CD4-positive, alpha-beta T cell treated with Interleukin-12 subunit alpha and Interleukin-12 subunit beta, for 1 hour (primary cell): Measurements from ENCODE around the gene UBE2F.
"Not testable (repeated sequence)": the region's sequence is repeated elsewhere in the genome, so short reads cannot be mapped to it uniquely, and the experiment has no call there.

Source experiments
- DNase-seq: peaks from one replicate; pipeline ENCODE4 v3.0.0-alpha.2; 2020

UBE2F gene

DNA sequence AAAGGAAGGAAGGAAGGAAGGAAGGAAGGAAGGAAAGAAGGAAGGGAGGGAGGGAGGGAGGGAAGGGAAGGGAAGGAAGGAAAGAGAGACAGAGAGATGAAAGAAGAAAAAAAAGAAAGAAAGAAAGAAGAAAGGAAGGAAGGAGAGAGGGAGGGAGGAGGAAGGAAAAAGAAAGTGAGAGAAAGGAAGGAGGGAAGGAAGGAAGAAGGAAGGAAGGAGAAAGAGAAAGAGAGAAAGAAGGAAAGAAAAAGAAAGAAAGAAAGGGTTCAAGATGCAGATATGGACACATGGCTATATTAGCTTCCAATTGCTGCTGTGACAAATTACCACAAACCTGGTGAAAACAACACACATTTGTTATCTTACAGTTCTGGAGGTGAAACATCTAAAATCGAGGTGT is 20.4 kb upstream of the UBE2F start:
- DNase-seq: no peak

DNA sequence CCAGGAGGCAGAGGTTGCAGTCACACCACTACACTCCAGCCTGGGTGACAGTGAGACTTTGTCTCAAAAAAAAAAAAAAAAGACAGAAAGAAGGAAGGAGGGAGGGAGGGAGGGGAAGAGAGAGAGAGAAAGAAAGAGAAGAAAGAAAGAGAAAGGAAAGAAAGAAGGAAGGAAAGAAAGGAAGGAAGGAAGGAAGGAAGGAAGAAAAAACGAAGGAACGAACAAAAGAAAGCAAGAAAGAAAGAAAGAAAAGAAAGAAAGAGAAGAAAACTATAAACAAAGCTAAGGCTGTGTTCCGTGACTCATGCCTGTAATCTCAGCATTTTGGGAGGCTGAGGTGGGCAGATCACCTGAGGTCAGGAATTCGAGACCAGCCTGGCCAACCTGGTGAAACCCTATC is 15.5 kb upstream of the UBE2F start:
- not testable (repeated sequence) for DNase-seq

DNA sequence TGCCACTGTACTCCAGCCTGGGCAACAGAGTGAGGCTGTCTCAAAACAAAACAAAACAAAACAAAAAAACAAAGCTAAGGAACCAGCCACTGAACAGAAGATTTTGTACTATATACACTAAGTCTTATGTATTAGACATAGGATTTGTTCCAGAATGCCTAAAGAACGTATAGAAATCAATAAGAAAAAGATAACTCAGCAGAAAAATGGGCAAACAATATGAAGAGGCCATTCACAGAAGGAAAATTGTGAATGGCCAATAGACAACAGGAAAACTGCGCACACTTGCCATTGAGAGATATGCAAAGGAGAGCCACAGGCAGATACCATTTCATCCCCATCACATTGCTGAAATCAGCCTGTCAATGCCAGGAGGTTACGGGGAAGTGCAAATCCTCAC is 14.9 kb upstream of the UBE2F start:
- DNase-seq: no peak

DNA sequence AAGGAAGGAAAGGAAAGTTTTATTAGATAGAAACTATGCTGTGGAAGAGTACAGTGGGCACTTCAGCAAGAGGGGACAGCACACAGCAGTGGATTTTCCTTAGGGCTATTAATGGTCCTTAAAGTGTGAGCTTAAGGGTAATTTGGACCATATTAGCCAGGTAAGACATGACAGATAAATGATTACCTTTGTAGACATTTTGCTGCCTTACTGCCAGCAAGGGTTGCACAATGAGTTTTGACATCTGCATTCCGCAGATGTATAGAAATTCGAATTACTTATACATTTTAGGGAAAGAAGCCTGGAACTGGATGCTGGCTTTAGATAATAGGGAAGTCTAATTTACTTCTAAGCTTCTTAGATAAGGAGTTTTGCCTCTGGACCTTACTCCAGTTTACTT is 14.0 kb upstream of the UBE2F start:
- no peak for DNase-seq

DNA sequence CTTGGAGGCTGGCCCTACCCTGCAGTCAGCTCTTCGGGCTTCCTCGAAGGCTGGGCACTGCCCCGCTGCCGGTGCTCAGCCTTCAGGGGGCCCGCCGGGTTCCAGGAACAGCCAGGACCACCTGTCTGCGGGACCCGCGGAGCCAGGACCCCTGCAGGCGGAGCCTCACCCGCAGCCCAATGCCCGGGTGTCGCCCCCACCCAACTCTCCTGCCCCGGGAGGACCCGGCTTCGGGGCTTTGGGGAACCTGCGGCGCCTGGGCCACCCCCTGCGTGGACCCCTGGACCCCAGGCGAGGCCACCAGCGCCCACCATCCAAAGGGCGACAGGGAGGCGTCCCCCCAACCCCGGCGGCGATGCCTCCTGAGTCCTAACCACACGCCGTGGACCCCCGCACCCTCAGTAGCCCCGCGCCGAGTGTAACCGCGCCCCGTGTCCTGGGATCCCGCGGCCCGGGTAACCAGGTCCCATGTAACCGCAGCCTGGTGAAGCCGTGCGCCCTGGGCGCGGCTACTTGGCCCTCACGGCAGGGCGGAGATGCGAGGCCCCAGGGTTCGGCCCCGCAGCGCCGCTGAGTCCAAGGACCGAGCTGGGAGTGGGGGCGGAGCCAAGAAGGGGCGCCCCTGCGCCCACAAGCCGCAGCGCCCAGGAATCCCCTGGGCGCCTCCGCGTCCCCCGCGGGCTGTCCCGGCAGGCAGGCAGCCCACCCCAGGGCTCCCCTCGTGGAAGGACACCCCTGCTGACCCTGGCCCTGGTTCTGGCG is 11.0 kb upstream of the UBE2F start:
- DNase-seq: no peak

DNA sequence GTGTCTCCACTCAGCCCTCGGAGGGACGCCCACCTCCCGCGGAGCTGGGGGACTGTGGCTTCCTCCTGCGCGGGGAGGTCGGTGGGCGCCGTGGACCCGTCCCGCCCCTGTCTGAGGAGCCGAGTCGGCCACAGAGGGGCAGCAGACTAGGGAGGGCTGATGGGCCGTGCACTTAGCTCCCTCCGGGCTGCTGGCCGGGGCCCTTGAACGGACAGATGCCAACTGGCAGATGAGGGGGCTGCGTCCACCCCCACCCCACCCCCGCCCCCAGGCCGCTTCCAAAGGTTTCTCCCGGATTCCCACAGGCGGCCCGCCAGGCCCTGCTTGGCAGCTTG is 10.4 kb upstream of the UBE2F start:
- no peak for DNase-seq

DNA sequence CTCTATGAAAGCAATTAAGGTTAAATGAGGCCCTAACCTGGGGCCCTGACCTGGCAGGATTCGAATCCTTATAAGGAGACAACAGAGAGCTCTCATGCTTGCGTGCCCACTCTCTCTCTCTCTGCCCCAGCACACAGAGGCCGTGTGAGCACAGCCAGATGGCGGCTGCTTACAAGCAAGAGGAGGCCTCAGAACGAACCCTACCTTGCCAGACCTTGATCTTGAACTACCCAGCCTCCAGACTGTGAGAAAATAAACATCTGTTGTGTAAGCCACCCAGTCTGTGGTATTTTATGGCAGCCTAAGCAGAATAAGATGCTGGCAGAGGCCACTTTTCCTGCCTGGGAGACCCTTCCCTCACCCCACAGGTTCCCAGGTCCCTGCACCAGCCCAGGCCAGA is 5.2 kb upstream of the UBE2F start:
- DNase-seq: no peak

DNA sequence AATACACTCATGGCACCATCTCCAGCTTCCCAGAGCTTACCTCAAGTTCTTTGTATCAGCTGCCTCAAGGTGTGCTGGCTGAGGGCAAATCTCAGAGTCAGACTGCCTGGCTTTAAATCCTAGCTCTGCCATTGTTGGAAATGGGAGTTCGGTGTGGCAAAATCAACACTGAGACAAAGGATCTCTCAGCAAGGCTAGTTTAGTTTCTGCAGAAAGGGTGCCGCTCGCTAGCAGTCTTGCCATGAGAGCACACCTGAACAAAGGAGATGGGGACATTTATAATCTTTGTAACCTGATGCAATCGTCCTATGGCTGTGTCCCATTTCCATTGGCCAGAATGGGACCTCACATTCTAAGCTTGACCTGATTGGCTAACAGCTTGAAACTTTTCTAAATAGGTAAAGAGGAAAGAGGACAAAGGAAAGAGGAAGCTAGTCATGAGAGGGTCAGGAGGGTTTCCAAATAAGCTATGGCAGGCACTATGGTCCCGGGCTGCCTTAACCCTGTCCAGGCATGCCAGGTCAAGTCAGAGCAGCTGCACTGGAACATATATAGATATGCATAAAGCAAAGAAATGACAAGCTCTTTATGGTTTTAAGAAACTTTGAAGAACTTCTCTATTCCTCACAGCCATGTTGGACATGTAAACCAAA is 4.3 kb upstream of the UBE2F start:
- DNase-seq: no peak

DNA sequence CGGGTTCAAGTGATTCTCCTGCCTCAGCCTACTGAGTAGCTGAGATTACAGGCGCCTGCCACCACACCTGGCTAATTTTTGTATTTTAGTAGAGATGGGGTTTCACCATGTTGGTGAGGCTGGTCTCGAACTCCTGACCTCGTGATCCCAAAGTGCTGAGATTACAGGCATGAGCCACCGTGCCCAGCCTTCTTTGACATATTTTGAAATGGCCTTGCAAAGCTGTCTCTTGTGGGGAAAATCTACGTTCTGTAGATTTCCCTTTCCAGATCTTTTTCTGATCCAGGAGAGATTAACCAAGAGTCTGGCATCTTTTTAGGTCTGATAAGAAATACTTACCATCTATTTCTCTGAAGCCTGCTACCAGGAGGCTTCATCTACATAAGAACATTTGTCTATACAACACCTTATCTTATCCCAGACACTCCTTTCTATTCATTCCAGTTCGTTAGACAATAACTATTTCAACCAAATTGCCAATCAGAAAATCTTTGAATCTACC is 3.3 kb upstream of the UBE2F start:
- DNase-seq: not testable (repeated sequence)

DNA sequence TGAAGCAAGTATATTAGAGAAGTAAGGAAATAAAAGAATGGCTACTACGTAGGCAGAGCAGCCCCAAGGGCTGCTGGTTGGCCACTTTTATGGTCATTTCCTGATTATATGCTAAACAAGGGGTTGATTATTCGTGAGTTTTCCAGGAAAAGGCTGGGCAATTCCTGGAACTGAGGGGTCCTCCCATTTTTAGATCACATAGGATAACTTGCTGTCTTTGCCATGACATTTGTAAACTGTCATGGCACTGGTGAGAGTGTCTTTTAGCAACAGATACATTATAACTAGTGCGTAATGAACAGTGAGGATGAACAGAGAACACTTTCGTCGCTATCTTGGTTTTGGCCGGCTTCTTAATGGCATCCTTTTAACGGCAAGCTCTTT is 2.6 kb upstream of the UBE2F start:
- DNase-seq: no peak

DNA sequence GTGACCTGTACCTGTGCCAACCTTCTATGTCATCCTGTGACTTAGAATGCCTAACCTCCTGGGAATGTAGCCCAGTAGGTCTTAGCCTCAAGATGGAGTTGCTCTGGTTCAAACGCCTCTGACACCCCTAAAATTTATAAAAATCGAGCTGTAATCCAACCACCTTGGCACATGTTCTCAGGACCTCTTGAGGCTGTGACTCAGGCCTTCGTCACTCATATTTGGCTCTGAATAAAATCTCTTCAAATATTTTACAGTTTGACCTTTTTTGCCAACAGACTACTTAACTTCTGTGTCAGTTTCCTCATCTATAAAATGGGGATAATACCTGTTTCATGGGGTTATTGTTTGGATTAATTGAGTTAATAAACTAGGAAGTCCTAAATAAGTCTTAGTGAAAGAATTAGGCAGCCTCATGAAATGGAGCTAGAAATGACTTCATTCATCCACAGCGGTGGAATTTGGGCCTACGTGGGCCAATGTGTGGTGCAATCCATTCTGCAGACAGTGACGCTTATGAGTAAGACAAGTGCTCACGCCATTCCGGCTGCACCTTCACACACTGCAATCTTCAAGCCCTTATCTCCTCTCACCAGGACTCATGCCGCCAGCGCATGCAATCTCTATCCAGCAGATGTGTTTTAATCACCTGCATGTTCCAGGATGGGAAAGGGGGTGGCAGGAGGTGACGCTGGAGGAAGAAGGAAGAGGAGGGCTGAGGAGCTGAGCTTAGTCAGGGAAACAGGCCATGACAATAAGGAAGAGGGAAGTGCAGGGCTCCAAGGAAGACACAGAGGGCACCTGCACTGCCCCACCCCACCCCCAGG is 2.0 kb upstream of the UBE2F start:
- DNase-seq: no peak

DNA sequence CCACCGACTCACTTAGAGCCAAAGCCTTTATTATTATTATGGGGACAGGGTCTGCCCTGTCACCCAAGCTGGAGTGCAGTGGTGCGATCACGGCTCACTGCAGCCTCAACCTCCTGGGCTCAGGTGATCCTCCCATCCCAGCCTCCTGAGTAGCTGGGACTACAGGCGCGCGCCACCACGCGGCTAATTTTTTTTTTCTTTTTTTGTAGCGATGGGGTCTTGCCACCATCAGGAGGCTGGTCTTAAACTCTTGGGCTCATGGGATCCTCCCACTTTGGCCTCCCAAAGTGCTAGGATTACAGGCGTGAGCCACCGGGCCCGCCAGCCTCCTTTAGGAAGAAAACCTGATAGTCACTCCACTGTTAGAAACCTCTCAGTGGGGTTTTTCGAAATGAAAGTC is 970 bp upstream of the UBE2F start:
- not testable (repeated sequence) for DNase-seq

DNA sequence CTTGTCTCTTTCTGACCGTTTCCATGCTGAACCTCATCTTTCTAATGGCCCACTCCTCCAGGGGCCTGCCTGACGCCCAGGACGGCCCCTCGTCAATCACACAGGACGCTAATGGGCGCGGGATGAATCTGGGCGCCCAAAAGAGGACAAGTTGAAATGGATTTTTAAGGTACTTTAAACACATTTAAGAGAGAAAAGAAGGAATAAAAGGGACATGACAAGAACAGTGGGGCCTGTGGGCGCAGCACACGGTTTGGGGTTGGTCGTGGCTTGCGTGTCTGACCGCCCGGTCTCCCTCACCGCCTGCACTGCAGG is 607 bp upstream of the UBE2F start:
- DNase-seq: no peak

DNA sequence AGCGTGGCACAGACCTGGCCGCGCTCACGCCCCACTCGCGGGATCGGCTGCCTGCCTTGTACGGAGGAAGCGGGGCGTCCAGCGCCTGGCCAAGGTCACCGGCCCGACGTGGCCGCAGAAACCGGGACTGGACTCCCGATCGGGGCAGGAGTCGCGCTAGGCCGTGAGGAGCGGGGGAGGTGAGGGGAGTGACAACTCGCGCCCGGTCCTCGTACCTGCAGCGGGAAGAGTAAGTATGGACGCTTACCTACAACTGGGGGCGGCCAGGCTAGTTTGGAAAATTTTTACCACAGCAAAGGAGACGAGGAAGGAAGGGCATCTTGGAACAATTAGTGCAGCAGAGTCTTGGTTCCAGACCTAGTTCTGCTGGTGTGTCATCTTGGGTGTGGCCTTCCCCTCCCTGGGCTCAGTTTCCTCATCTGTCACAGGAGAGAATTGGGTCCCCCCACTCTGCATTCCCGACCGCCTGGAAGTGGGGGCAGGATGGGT is 693 bp downstream of the UBE2F start:
- no peak for DNase-seq

DNA sequence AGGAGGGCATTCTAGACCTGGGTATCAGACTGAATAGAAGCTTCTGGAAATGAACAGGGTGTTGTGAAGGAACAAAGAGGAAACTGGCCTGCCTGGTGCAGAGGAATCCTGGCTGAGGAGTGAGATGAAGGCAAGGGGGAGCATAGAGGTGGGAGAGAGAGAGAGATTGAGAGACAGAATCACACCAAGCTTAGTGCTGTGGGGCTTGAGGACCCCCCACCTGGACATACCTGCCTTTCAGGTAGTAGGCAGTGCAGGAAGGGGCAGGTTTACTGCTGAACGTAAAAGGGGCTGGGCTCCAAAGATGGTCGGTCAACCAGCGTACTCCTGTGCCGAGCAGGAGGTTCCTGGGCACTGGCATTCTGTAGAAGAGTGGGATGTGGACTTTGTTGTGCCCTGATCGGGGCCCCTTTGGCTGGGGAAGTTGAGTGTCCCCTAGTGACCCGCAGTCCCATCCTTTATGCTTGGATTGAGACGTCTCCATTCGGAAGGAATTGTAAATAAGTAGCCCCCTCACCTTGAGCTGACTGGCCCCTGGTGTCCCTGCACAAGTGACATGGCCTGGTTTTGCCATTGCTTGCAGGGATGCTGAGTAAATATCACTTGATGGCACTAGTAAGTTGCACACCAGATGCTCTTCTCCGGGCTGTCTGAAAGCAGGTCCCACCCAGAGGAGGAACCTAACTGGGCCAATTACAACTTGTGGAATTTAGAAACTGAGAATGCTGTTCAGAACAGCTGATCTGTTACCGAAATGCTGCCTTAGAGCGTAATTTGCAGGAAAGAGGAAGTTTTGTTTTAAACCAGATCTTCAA is 1.4 kb downstream of the UBE2F start:
- DNase-seq: peak; percentile 67

DNA sequence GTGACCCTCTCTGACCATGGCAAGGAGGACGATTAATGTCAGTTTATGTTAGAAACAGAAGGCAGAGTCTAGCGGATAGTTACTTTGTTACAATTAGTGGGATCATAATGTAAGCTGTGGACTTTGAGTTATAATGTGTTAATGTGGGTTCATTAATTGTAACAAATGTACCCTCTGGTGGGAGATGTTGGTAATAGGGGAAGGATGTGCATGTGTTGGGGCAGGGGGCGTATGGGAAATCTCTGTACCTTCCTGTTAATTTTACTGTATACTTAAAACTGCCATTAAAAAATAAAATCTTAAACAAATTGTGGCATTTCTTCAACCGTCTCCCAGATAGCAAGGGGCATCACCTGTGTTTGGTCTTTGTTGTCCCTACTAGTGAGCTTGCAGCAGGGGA is 4.8 kb downstream of the UBE2F start:
- DNase-seq: no peak

DNA sequence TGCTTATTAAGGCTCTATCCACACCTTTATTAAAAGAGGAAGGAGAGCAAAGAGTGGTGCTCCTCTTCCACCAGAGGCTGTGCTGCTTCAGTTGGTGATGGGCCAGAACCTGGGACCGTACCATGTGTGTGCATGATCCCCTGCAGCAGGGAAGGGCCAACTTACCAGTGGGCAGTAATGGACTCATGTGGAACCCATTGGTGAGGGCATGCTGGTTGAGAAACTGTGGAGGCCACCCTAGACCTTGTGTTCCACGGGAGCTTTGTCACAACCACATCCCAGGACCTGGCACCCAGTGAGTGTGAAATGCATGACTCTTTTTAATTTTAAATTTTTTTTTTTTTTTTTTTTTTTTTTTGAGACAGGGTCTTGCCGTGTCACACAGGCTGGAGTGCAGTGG is 5.4 kb downstream of the UBE2F start:
- DNase-seq: no peak

DNA sequence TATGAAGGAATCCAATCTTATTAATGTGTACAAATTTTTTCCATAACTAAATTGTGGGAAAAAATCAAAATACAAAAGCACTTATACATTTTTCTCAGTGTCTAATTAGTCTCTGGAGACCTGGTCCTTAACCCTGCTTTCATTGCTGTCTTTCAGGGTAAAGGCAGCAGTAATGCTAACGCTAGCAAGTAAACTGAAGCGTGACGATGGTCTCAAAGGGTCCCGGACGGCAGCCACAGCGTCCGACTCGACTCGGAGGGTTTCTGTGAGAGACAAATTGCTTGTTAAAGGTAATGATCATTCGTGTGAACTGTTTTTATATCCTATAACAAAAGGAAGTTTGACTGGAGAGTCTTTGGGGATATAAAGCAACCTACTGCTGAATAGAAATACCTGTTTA is 6.1 kb downstream of the UBE2F start:
- no peak for DNase-seq

DNA sequence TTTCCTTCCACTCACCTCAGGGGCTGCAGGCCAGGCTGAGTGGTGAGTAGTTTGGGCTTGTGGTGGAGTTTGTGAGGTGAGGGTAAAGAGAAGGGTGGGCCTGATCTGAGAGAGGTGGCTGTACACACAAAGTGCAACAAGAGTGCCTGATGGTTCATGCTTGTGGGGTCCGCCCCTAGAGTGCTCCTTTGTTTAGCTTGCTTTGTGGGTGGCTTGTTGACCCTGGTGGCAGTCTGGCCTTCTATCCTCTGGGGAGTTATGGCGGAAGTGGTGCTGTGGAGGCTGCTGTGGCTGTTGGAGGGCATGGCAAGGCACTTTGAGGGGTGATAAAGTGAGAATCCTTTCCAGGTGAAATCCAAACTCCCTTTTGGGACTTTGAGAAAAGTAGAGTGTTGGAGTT is 10.6 kb downstream of the UBE2F start:
- no peak for DNase-seq

DNA sequence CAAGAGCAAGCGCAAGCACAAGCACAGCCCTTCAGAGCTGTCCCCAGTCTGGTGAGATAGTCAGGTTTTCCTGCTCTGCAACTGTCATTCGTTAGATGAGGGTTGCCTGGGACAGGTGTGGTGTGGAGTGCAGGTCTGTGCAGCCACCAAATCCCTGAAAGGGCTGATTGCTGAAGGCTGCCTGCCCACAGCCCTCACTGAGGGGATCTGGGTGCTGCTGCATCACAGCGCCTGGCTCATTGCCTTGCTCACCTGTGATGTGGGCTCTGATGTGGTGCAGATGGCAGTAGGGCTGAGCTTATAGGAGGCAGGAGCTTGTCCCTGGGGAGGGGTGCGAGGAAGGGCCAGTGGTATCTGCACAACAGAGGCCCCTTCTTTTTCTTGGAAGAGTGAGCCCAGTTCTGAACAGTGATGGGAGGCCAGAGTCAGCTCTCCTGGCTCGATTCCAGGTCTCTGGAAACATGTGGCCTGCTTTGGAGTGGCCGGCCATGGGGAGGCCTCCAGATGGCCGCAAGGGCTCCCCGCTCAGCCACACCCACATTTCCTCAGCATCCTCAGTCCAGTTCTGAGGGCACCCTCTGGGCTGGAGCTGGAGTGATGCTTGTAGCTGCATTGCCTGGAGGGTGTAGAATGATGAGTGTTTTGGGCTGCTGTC is 11.4 kb downstream of the UBE2F start:
- DNase-seq: no peak

DNA sequence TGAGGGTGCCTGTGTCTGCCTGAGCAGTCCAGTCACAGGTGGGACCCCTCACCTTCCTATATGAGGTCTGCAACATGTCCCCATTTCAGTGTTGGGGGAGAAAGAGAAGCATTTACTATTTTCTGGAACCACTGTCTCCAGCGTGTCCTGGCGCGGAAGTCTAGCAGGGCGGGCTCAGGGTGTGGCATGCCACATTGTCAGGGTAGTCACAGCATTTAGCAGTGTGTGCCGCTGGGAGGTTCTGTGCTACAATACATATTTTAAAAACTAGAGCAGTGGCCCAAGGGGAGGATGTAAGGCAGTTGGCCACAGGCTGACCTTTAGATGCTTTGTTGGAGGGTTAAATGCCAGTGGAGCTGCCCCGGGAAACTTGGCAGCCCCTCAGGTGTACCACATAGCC is 12.5 kb downstream of the UBE2F start:
- no peak for DNase-seq

DNA sequence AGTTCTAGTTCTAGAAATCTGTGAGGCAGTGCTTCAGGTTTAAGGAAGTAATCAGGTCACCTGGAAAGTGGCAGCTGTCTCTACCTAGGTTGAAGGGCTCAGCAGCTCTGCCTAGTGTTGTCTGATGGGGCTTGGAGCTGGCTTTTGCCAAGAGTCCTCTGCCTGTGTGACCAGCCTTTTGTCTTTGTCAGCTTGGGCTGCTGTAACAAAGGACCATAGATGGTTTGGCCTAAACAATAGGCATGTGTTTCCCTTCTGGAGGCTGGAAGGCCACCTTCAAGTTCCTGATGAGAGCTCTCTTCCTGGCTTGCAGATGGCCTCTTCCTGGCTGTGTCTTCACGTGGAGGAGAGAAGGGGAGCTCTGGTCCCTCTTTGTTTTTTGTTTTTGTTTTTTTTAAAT is 13.3 kb downstream of the UBE2F start:
- no peak for DNase-seq

DNA sequence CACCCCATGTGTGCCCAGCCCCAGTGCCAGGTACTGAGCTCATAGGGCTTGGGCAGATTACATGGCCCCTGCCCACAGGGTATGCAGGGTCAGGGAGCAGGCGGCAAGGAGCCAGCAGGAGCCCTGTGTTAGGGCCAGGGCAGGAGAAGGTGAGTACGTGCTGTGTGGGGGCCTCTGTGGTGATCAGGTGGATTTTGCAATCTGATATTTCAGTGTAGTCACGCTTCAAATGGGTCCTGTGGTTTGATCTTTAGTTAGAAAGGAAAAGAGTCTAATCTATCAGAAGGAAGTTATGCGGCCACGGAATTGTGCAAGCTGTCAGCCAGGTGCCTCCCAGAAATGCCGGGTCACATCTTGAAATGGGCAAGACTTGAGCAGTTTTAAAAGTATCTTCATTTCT is 13.9 kb downstream of the UBE2F start:
- DNase-seq: peak; percentile 8
